Left kidney (tissue), 8 donors: ENCODE data around the gene FBXO45. TPM values are rescaled to one million over a fixed set of nuclear protein-coding genes. Genes with fewer than 3 reads are reported as not detected.
"Not testable (repeated sequence)": the region's sequence is repeated elsewhere in the genome, so short reads cannot be mapped to it uniquely, and the experiment has no call there.

Experiments
- DNase-seq: peaks from one replicate; pipeline ENCODE4 v3.0.0-alpha.2; 2013
- long read RNA-seq, 8 donors: transcript quantifications; one replicate each; lab custom pipeline, GENCODE V29; 2026
- polyA plus RNA-seq: library from polyadenylated mRNA; unstranded; fragments of 120-200 nt; gene quantifications from one replicate; pipeline ENCODE4 v1.2.1, GENCODE V29; 2013; ENCODE audit not compliant: insufficient read length

Gene FBXO45
- polyA plus RNA-seq, result 16.7 TPM
- long read RNA-seq, donor 1, full-length matches to known transcripts, result 4 of 4 reads
- long read RNA-seq, donor 1, partial matches to known transcripts, result 0 of 4 reads
- long read RNA-seq, donor 1, other reads (novel, unspliced or antisense), result 0 of 4 reads
- long read RNA-seq, donor 2, full-length matches to known transcripts, result 3 of 3 reads
- long read RNA-seq, donor 2, partial matches to known transcripts, result 0 of 3 reads
- long read RNA-seq, donor 2, other reads (novel, unspliced or antisense), result 0 of 3 reads
- long read RNA-seq, donor 3, full-length matches to known transcripts, result 4 of 4 reads
- long read RNA-seq, donor 3, partial matches to known transcripts, result 0 of 4 reads
- long read RNA-seq, donor 3, other reads (novel, unspliced or antisense), result 0 of 4 reads
- long read RNA-seq, donor 4, result 0 reads
- long read RNA-seq, donor 5, full-length matches to known transcripts, result 6 of 14 reads
- long read RNA-seq, donor 5, partial matches to known transcripts, result 8 of 14 reads
- long read RNA-seq, donor 5, other reads (novel, unspliced or antisense), result 0 of 14 reads
- long read RNA-seq, donor 6, full-length matches to known transcripts, result 4 of 4 reads
- long read RNA-seq, donor 6, partial matches to known transcripts, result 0 of 4 reads
- long read RNA-seq, donor 6, other reads (novel, unspliced or antisense), result 0 of 4 reads
- long read RNA-seq, donor 7, full-length matches to known transcripts, result 7 of 23 reads
- long read RNA-seq, donor 7, partial matches to known transcripts, result 16 of 23 reads
- long read RNA-seq, donor 7, other reads (novel, unspliced or antisense), result 0 of 23 reads
- long read RNA-seq, donor 8, full-length matches to known transcripts, result 3 of 3 reads
- long read RNA-seq, donor 8, partial matches to known transcripts, result 0 of 3 reads
- long read RNA-seq, donor 8, other reads (novel, unspliced or antisense), result 0 of 3 reads

- DNase-seq, result peak; percentile 94
Measured at GRCh38 chr3:196568246-196569002, at the start of gene FBXO45, which contains the start of gene WDR53. Gene FBXO45 (plus strand): TSS chr3:196568660. CDS start chr3:196568985, 325 bp downstream. Gene WDR53 (minus strand): TSS chr3:196568554. CDS start chr3:196561475, 7,079 bp downstream.

GRCh38 chr3:196518966-196519717 lies 49.3 kb upstream of the FBXO45 start:
- no peak for DNase-seq

- no peak for DNase-seq
Measured at GRCh38 chr3:196519718-196520082, 48.8 kb upstream of the FBXO45 start.

GRCh38 chr3:196521291-196521690 lies 47.2 kb upstream of the FBXO45 start:
- DNase-seq, result not testable (repeated sequence)

GRCh38 chr3:196523841-196524240 lies 44.6 kb upstream of the FBXO45 start:
- no peak for DNase-seq

GRCh38 chr3:196524527-196524926 lies 43.9 kb upstream of the FBXO45 start:
- DNase-seq, result no peak

DNA sequence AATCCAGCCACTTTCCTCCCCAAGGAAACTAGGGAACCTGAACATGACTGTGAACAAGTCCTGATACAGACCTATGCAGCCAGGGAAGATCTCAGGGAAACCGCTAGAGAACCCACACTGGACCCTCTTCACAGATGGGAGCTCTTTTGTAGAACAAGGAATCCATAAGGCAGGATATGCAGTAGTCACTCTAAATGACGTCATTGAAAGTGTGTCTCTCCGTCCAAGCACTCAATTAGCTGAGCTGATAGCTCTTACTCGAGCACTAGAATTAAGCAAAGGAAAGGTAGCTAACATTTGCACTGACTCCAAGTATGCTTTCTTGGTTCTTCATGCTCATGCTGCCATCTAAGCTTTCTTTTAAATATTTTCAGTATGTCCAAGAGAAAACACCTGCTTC lies 43.3 kb upstream of the FBXO45 start:
- DNase-seq, result no peak

DNA sequence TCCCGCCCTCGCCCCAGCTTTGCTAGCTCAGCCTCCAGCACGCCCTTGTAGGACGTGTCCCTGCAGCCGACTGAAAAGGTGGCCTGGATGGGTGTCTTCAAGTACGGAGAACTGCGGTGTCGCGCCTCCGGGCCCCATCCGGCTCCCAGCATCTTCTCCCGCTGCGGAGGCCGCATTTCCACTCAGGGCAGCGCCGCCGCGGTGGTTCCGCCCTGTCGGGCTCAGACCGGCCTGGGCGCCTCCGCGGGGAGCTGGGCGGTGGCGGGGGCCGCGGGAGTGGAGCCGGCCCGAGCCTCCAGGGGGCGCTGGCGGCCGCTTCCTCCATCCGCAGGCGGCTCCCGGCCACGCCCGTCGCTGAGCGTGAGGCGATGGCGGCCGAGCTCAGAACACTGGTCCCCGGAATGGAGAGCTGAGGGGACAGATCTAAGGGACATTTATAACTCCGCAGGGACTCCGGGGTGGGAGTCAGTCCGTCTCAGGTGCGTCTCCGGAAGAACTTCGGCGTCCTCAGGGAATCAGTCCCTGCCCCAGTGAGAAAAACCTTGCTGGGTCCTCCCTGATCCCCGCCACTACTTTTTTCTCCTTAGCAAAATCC lies 39.7 kb upstream of the FBXO45 start:
- DNase-seq, result peak; percentile 53

GRCh38 chr3:196531418-196531817 lies 37.0 kb upstream of the FBXO45 start:
- no peak for DNase-seq

GRCh38 chr3:196533260-196533681 lies 35.2 kb upstream of the FBXO45 start:
- no peak for DNase-seq

DNA sequence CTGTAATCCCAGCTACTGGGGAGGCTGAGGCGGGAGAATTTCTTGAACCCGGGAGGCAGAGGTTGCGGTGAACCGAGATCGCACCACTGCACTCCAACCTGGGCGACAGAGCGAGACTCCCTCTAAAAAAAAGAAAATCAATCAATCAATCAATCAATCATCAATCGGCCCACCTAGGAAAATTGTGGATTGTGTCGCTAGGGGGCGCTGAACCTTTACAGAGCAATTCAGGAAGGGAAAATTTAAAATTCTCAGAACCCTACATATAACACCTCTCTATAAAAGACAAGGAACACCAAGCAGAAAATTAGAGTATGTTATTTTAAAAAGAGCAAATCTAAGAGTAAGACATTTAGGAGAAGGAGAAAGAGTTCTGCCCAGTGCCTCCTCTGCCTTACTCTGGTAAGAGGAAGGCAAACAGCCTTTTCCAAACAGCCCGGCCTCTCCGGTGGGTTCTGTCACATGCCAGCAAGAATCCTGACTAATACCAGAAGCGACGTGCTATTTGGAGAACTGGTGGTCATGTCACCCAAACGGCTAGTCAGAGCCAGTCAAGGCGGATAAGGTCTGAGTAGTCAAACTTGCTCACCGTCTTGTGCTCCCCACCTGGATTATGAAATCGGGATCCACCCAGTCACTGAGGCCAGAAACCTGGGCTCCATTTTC lies 31.0 kb upstream of the FBXO45 start:
- DNase-seq, result no peak

- no peak for DNase-seq
Measured at GRCh38 chr3:196541684-196542445, 26.6 kb upstream of the FBXO45 start.

DNA sequence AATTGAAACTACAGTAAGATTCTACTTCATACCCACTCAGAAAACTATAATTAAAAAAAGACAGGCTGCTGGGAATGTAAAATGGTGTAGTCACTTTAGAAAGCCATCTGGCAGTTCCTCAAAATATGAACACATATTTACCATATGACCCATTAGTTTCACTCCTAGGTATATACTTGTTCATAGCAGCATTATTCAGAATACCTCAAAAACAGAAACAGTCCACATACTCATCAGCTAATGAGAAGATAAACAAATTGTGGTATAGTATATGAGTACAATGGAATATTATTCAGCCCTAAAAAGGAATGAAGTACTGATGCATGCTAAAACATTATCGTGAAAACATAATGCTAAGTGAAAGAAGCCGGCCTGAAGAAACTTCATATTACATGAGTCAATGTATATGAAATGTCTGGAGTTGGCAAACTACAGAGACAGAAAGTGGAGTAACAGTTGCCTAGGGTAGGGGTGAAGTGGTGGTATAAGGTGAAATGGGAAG lies 23.9 kb upstream of the FBXO45 start:
- DNase-seq, result no peak

- DNase-seq, result no peak
Measured at GRCh38 chr3:196546537-196546936, 21.9 kb upstream of the FBXO45 start.

DNA sequence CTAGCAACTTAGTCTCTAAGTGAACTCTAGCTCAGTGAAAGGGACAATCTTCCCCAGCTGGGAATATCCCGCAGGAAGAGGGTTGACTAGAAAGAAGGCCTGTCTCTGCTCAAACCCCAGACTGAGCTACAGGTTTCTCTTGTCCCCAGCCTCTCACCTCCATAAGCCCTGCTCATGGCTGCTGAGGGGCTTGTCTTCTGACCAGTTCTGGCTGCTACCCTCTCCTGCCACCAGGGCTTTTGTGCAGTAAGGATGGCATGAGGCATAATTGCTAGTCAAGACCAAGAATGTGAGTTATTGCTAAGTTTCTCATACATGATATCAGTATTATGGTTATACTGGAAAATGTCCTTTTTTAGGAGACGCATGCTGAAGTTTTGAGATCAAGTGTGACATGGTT lies 21.4 kb upstream of the FBXO45 start:
- DNase-seq, result no peak

- not testable (repeated sequence) for DNase-seq
Measured at GRCh38 chr3:196549312-196549711, 19.1 kb upstream of the FBXO45 start.

GRCh38 chr3:196550172-196550571 lies 18.3 kb upstream of the FBXO45 start:
- not testable (repeated sequence) for DNase-seq

DNA sequence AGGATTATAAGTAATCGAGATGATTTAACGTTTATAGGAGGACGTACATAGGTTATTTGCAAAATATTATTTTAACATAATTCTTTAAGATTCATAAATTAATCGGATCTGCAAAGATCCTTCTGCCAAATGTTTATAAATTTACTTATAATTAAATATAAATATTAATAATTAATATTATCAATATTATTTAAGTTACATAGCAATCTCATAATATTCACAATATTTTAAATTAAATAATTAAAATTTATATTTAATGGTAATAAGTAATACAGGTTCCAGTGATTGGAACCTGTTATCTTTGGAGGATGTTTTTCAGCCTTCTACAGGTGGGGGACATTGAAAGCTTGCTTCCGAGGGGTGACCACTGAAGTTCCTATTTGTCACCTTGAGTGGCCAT lies 16.2 kb upstream of the FBXO45 start:
- no peak for DNase-seq

GRCh38 chr3:196553551-196553950 lies 14.9 kb upstream of the FBXO45 start:
- DNase-seq, result no peak
